K562 (cell line): Measurements from ENCODE around the gene ANO4. TPM values are rescaled to one million over a fixed set of nuclear protein-coding genes. Genes with fewer than 3 reads are reported as not detected.

ENCODE experiments used
- BHLHE40 ChIP-seq: IDR thresholded peaks from 2 replicates; pipeline ENCODE4 v1.6.1; 2011; ENCODE audit warnings: low read length, improper control_type of control experiment
- CBFA2T2 ChIP-seq: fragments of 450-650 bp; conservative IDR thresholded peaks from 2 replicates; pipeline ENCODE4 v1.6.1; 2017; ENCODE audit warnings: mild to moderate bottlenecking
- CEBPG ChIP-seq, 3 experiments: fragments of 200-800 bp in 1 of 3; sonication (Bioruptor generic) in 1 of 3; sonication (generic) in 1 of 3; formaldehyde crosslinking in 1 of 3; IDR thresholded peaks in 2 of 3; conservative IDR thresholded peaks in 1 of 3; 2 replicates each; pipeline versions ENCODE4 v1.6.1 to v1.8.0; 2016 to 2022; ENCODE audit warnings: missing compliant biosample characterization in 2 of 3, missing genetic modification characterization in 2 of 3, mild to moderate bottlenecking in 1 of 3, missing genetic modification reagents in 1 of 3
- HDGF ChIP-seq: fragments of 450-650 bp; IDR thresholded peaks from 2 replicates; pipeline ENCODE4 v1.6.1; 2016
- HSF4 ChIP-seq: fragments of 250-450 bp; sonication (Bioruptor Pico); IDR thresholded peaks from 2 replicates; pipeline ENCODE4 v2.1.2; 2022; ENCODE audit warnings: mild to moderate bottlenecking, moderate library complexity, borderline replicate concordance
- MTA2 ChIP-seq: fragments of 450-650 bp; IDR thresholded peaks from 2 replicates; pipeline ENCODE4 v1.6.1; 2016; ENCODE audit warnings: low read depth
- NFE2 ChIP-seq: IDR thresholded peaks from 2 replicates; pipeline ENCODE4 v1.6.1; 2014; ENCODE audit warnings: antibody characterized with exemption, low read depth
- SIRT6 ChIP-seq: IDR thresholded peaks from one replicate; pipeline ENCODE4 v1.6.1; 2012; ENCODE audit warnings: low read depth, mild to moderate bottlenecking, control low read depth, inconsistent platforms, low read length, moderate library complexity
- SP2 ChIP-seq: IDR thresholded peaks from 2 replicates; pipeline ENCODE4 v1.6.1; 2011; ENCODE audit warnings: mild to moderate bottlenecking, low read depth, low read length, moderate library complexity; ENCODE audit not compliant: poor library complexity, severe bottlenecking; ENCODE audit errors: extremely low read depth
- SRSF7 ChIP-seq: fragments of 200-400 bp; formaldehyde crosslinking; optimal IDR thresholded peaks from 2 replicates; pipeline ENCODE3; 2017; ENCODE audit warnings: mild to moderate bottlenecking, low read depth, low read length
- TAF15 ChIP-seq: fragments of 200-400 bp; formaldehyde crosslinking; IDR thresholded peaks from 2 replicates; pipeline ENCODE4 v1.6.1; 2017; ENCODE audit warnings: mild to moderate bottlenecking, low read depth, low read length, moderate library complexity
- TCFL5 ChIP-seq: fragments of 250-450 bp; sonication (Bioruptor Pico); conservative IDR thresholded peaks from 2 replicates; pipeline ENCODE4 v1.6.1; 2021; ENCODE audit warnings: mild to moderate bottlenecking, moderate library complexity, matching md5 sums
- ZKSCAN3 ChIP-seq: fragments of 250-450 bp; sonication (Bioruptor Pico); IDR thresholded peaks from 2 replicates; pipeline ENCODE4 v1.4.0; 2020
- ZNF165 ChIP-seq: fragments of 250-450 bp; sonication (Bioruptor Pico); IDR thresholded peaks from 2 replicates; pipeline ENCODE4 v1.4.0; 2020; ENCODE audit warnings: borderline replicate concordance
- ZNF41 ChIP-seq: fragments of 250-450 bp; sonication (Bioruptor Pico); conservative IDR thresholded peaks from 2 replicates; pipeline ENCODE4 v1.4.0; 2020; ENCODE audit warnings: mild to moderate bottlenecking
- ZZZ3 ChIP-seq: fragments of 450-650 bp; IDR thresholded peaks from 2 replicates; pipeline ENCODE4 v1.6.1; 2016; ENCODE audit warnings: antibody characterized with exemption, mild to moderate bottlenecking, moderate library complexity
- polyA plus RNA-seq, 8 experiments: library from polyadenylated mRNA; depleted of rRNA in 4 of 8; stranded (reverse) in 5 of 8; unstranded in 3 of 8; fragments of >200 nt; fragmentation: Nextera tagmentation in 2 of 8; fragmentation: Illumina TruSeq in 1 of 8; extraction: Ambion mirVana in 2 of 8; extraction: Trizol in 1 of 8; gene quantifications; 2 replicates each; pipeline versions ENCODE4 v1.2.1 to v1.2.3, GENCODE V29; 2011 to 2014; ENCODE audit warnings: inconsistent platforms in 1 of 8, missing spikeins in 1 of 8
- total RNA-seq, 7 experiments: library from RNA; depleted of rRNA in 6 of 7; stranded (reverse); fragments of >200 nt in 6 of 7; fragmentation: Illumina TruSeq in 2 of 7; extraction: Trizol in 2 of 7; gene quantifications; 2 replicates each; pipeline versions ENCODE4 v1.2.1 to v1.2.3, GENCODE V29; 2011 to 2021; ENCODE audit warnings: low replicate concordance in 1 of 7
- TF ChIP-seq, protein P1 (sequence below): fragments of 250-450 bp; sonication (Bioruptor Pico); IDR thresholded peaks from 2 replicates; pipeline ENCODE4 v1.5.1; 2021; ENCODE audit warnings: mild to moderate bottlenecking
- TF ChIP-seq, protein P2 (sequence below): fragments of 450-650 bp; IDR thresholded peaks from 2 replicates; pipeline ENCODE4 v1.7.0; 2016; ENCODE audit warnings: borderline replicate concordance
- TF ChIP-seq, protein P3 (sequence below): sonication (generic); formaldehyde crosslinking; IDR thresholded peaks from 2 replicates; pipeline ENCODE4 v1.8.1; 2023; ENCODE audit warnings: mild to moderate bottlenecking, missing genetic modification reagents
- TF ChIP-seq, protein P4 (sequence below): sonication (generic); formaldehyde crosslinking; IDR thresholded peaks from 2 replicates; pipeline ENCODE4 v1.8.0; 2023; ENCODE audit warnings: mild to moderate bottlenecking, missing genetic modification reagents

Gene ANO4
- total and polyA plus RNA-seq, 9 of the 15 experiments (the other 6 are each of a cell fraction or from before 2014, with no cell fraction given), result not detected

DNA sequence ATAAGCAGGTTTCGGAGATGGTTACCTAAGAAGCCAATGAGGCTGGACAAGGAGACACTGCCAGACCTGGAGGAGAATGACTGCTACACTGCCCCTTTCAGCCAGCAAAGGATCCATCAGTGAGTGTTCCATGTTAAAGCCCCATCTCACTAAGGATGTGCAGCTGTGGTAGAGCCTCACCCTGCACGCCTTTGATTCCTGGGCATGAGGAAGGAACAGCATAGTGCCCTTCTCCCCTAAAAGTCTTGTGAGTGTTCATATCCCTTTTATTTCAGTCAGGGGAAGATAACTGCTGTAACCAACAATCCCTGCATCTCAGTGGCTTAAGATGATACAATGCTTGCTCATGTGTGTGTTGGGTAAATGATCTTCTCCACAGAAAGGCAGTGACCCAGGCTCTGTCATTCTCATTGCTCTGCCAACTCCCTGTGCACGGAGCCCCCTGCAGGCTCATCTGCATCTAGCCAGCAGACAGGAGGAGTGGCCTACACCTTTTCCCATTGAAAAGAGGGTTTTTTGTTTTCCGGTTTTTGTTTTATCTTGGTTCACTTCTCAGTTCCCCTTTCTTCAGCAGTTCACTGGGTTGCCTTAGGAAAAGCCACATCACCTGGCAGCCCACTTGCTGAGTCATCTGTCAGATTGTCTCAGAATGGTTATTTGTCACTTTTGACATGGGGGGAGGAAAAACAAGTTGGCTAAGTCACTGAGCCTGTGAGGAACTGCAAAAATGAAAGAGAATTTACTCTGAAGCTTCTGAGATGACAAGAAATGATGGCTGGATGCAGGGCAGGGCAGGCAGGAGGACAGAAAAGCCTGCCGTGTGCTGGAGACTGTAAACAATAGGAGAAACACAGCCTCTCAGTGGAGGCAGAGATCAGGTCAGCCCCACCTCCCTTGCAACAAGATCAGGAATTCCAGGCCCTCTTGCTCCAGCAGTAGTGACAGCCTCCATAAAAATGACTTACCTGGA, 193.3 kb downstream of the ANO4 start (continued):
- TF ChIP-seq CEBPG (CRISPR knock-in tag; IDR thresholded peaks at IDR 0.05) (no peak), CEBPG (tag; conservative IDR thresholded peaks at IDR 0.05 in 1 of 2, IDR thresholded peaks at IDR 0.05 in 1 of 2) (no peak), ZZZ3 (no peak), TCFL5 (CRISPR knock-in tag) (no peak), ZNF165 (CRISPR knock-in tag) (no peak), SIRT6 (no peak), SP2 (no peak), HSF4 (CRISPR knock-in tag) (no peak), TAF15 (no peak), ZNF41 (CRISPR knock-in tag) (no peak), NFE2 (peak; percentile 89), MTA2 (no peak), BHLHE40 (no peak), ZKSCAN3 (CRISPR knock-in tag) (no peak), CBFA2T2 (no peak), SRSF7 (no peak), HDGF (no peak)
- TF ChIP-seq, protein P1, sequence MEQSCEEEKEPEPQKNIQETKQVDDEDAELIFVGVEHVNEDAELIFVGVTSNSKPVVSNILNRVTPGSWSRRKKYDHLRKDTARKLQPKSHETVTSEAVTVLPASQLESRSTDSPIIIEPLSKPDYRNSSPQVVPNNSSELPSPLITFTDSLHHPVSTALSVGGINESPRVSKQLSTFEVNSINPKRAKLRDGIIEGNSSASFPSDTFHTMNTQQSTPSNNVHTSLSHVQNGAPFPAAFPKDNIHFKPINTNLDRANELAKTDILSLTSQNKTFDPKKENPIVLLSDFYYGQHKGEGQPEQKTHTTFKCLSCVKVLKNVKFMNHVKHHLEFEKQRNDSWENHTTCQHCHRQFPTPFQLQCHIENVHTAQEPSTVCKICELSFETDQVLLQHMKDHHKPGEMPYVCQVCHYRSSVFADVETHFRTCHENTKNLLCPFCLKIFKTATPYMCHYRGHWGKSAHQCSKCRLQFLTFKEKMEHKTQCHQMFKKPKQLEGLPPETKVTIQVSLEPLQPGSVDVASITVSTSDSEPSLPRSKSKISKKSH (CRISPR knock-in tag), result no peak
- TF ChIP-seq, protein P2, sequence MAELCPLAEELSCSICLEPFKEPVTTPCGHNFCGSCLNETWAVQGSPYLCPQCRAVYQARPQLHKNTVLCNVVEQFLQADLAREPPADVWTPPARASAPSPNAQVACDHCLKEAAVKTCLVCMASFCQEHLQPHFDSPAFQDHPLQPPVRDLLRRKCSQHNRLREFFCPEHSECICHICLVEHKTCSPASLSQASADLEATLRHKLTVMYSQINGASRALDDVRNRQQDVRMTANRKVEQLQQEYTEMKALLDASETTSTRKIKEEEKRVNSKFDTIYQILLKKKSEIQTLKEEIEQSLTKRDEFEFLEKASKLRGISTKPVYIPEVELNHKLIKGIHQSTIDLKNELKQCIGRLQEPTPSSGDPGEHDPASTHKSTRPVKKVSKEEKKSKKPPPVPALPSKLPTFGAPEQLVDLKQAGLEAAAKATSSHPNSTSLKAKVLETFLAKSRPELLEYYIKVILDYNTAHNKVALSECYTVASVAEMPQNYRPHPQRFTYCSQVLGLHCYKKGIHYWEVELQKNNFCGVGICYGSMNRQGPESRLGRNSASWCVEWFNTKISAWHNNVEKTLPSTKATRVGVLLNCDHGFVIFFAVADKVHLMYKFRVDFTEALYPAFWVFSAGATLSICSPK, result no peak
- TF ChIP-seq, protein P3, sequence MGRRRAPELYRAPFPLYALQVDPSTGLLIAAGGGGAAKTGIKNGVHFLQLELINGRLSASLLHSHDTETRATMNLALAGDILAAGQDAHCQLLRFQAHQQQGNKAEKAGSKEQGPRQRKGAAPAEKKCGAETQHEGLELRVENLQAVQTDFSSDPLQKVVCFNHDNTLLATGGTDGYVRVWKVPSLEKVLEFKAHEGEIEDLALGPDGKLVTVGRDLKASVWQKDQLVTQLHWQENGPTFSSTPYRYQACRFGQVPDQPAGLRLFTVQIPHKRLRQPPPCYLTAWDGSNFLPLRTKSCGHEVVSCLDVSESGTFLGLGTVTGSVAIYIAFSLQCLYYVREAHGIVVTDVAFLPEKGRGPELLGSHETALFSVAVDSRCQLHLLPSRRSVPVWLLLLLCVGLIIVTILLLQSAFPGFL (CRISPR knock-in tag), result no peak
- TF ChIP-seq, protein P4, sequence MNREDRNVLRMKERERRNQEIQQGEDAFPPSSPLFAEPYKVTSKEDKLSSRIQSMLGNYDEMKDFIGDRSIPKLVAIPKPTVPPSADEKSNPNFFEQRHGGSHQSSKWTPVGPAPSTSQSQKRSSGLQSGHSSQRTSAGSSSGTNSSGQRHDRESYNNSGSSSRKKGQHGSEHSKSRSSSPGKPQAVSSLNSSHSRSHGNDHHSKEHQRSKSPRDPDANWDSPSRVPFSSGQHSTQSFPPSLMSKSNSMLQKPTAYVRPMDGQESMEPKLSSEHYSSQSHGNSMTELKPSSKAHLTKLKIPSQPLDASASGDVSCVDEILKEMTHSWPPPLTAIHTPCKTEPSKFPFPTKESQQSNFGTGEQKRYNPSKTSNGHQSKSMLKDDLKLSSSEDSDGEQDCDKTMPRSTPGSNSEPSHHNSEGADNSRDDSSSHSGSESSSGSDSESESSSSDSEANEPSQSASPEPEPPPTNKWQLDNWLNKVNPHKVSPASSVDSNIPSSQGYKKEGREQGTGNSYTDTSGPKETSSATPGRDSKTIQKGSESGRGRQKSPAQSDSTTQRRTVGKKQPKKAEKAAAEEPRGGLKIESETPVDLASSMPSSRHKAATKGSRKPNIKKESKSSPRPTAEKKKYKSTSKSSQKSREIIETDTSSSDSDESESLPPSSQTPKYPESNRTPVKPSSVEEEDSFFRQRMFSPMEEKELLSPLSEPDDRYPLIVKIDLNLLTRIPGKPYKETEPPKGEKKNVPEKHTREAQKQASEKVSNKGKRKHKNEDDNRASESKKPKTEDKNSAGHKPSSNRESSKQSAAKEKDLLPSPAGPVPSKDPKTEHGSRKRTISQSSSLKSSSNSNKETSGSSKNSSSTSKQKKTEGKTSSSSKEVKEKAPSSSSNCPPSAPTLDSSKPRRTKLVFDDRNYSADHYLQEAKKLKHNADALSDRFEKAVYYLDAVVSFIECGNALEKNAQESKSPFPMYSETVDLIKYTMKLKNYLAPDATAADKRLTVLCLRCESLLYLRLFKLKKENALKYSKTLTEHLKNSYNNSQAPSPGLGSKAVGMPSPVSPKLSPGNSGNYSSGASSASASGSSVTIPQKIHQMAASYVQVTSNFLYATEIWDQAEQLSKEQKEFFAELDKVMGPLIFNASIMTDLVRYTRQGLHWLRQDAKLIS (CRISPR knock-in tag), result no peak
